Gastroesophageal sphincter (tissue), 4 donors: ENCODE results near the gene MACF1. TPM values are rescaled to one million over a fixed set of nuclear protein-coding genes. Genes with fewer than 3 reads are reported as not detected.

Experiments
- ATAC-seq: fragments of 150-250 bp; one replicate; pipeline ENCODE4 v1.9.1; 2016; ENCODE audit warnings: mild to moderate bottlenecking, moderate library complexity
- H3K27ac ChIP-seq, 4 donors: fragments of 200-600 bp; sonication (generic) in 3 of 4; 1 replicate in 3 of 4; 2 replicates in 1 of 4; pipeline ENCODE4 v1.5.1; 2016 to 2019
- H3K27me3 ChIP-seq: fragments of 200-600 bp; sonication (generic); one replicate; pipeline ENCODE4 v1.5.1; 2019
- H3K36me3 ChIP-seq, 2 donors: fragments of 200-600 bp; sonication (generic); one replicate each; pipeline ENCODE4 v1.5.1; 2019; ENCODE audit warnings: control low read depth in 1 of 2
- H3K4me1 ChIP-seq, 3 donors: fragments of 200-600 bp; sonication (generic); 1 replicate in 2 of 3; 2 replicates in 1 of 3; pipeline ENCODE4 v1.5.1; 2016 to 2019; ENCODE audit warnings: control low read depth in 2 of 3
- H3K4me3 ChIP-seq, 2 donors: fragments of 200-600 bp; sonication (generic); one replicate each; pipeline ENCODE4 v1.5.1; 2019; ENCODE audit warnings: mild to moderate bottlenecking in 1 of 2, moderate library complexity in 1 of 2
- H3K9me3 ChIP-seq, 3 donors: fragments of 200-600 bp; sonication (generic); one replicate each; pipeline ENCODE4 v1.5.1; 2017 to 2019; ENCODE audit warnings: control low read depth in 2 of 3
- CTCF ChIP-seq, 4 experiments: fragments of 200-600 bp in 2 of 4; fragments of 450-650 bp in 2 of 4; sonication (generic) in 1 of 4; IDR thresholded peaks; one replicate each; pipeline ENCODE4 v1.5.1; 2017 to 2019; ENCODE audit warnings: antibody characterized with exemption in 4 of 4, mild to moderate bottlenecking in 2 of 4, moderate library complexity in 2 of 4
- EP300 ChIP-seq: sonication (generic); formaldehyde crosslinking; IDR thresholded peaks from one replicate; pipeline ENCODE4 v1.6.1; 2017; ENCODE audit warnings: antibody characterized with exemption, mild to moderate bottlenecking
- POLR2A ChIP-seq, 2 donors: fragments of 450-650 bp; IDR thresholded peaks; one replicate each; pipeline ENCODE4 v1.6.1; 2017; ENCODE audit warnings: antibody characterized with exemption in 2 of 2, mild to moderate bottlenecking in 2 of 2, moderate library complexity in 1 of 2
- POLR2AphosphoS5 ChIP-seq: sonication (generic); formaldehyde crosslinking; IDR thresholded peaks from one replicate; pipeline ENCODE4 v1.6.1; 2017; ENCODE audit warnings: antibody characterized with exemption
- WGBS, 2 donors: methylation state at CpG; one replicate each; pipeline ENCODE4 v1.1.5; 2018; ENCODE audit warnings: low coverage in 1 of 2; 5-methylcytosine and 5-hydroxymethylcytosine counted together
- total RNA-seq, 4 donors: library from RNA; depleted of rRNA; stranded (reverse); fragments of >200 nt; gene quantifications; one replicate each; pipeline ENCODE4 v1.1.0, GENCODE V29; 2016

MACF1 gene
- total RNA-seq, 4 donors from 2014 or later, result 454 to 752 (median 541) TPM

GRCh38 chr1:39275836-39276507 is 71.5 kb downstream of the MACF1 start:
- H3K4me3 ChIP-seq, result no peak overlapping the region
- no peaks in the 10 kb centered on the region for H3K27me3 ChIP-seq
- ATAC-seq, result no peak
- TF ChIP-seq POLR2AphosphoS5 (no peak), EP300 (no peak), POLR2A (IDR thresholded peaks at IDR 0.05) (no peak), CTCF (IDR thresholded peaks at IDR 0.05) (no peak)
- H3K27ac ChIP-seq, result no peak overlapping the region
- no peaks in the 10 kb centered on the region for H3K9me3 ChIP-seq
- WGBS, 2 donors, result 61 to 73% methylated on average over 6 of the region's 6 CpGs
- H3K36me3 ChIP-seq, result no peaks in the 10 kb centered on the region
- peaks cover 6 to 82% (median 15%) of the 10 kb centered on the region in 3 donors for H3K4me1 ChIP-seq

- TF ChIP-seq POLR2A (IDR thresholded peaks at IDR 0.05) (no peak), POLR2AphosphoS5 (no peak), EP300 (no peak), CTCF (IDR thresholded peaks at IDR 0.05) (no peak)
Observed at GRCh38 chr1:39277879-39278278, 73.4 kb downstream of the MACF1 start.

GRCh38 chr1:39282537-39283216 is 78.2 kb downstream of the MACF1 start:
- WGBS, 2 donors, result 50 to 53% methylated on average over 6 to 8 of the region's 8 CpGs
- H3K27me3 ChIP-seq, result no peaks in the 10 kb centered on the region
- H3K4me1 ChIP-seq, result peaks cover 0 to 70% (median 9%) of the 10 kb centered on the region in 3 donors
- peak; percentile 68 for ATAC-seq
- no peak overlapping the region for H3K4me3 ChIP-seq
- H3K36me3 ChIP-seq, result peaks cover 0 to 53% of the 10 kb centered on the region in 2 donors
- H3K9me3 ChIP-seq, result no peaks in the 10 kb centered on the region
- peak overlapping the region; percentile 18 to 71 (median 60) for H3K27ac ChIP-seq
- no peak for TF ChIP-seq CTCF (IDR thresholded peaks at IDR 0.05)

More at GRCh38 chr1:39277879-39278278, 73.4 kb downstream of the MACF1 start:
- Histone ChIP-seq H3K36me3 (peaks cover 0 to 5% of the 10 kb centered on the region in 2 donors), H3K27me3 (no peaks in the 10 kb centered on the region), H3K4me3 (no peak overlapping the region), H3K9me3 (no peaks in the 10 kb centered on the region), H3K4me1 (peaks cover 3 to 79% (median 7%) of the 10 kb centered on the region in 3 donors), H3K27ac (no peak overlapping the region)
- no peak for ATAC-seq

- 63 to 86% methylated on average over 1 of the region's 1 CpG for WGBS, 2 donors
- Histone ChIP-seq H3K27me3 (no peaks in the 10 kb centered on the region), H3K27ac (peak overlapping the region in 1 of 4 donors; percentile 71), H3K36me3 (peaks cover 0 to 64% of the 10 kb centered on the region in 2 donors), H3K9me3 (no peaks in the 10 kb centered on the region), H3K4me3 (no peak overlapping the region), H3K4me1 (peaks cover 0 to 58% (median 9%) of the 10 kb centered on the region in 3 donors)
- ATAC-seq, result no peak
- TF ChIP-seq CTCF (IDR thresholded peaks at IDR 0.05), result no peak
- no peak for TF ChIP-seq POLR2A (IDR thresholded peaks at IDR 0.05)
- no peak for TF ChIP-seq POLR2AphosphoS5
- no peak for TF ChIP-seq EP300
Observed at GRCh38 chr1:39283858-39284257, 79.4 kb downstream of the MACF1 start.

GRCh38 chr1:39287541-39287940 is 83.0 kb downstream of the MACF1 start:
- TF ChIP-seq POLR2A (IDR thresholded peaks at IDR 0.05), result no peak
- no peak for TF ChIP-seq CTCF (IDR thresholded peaks at IDR 0.05)
- no peak for TF ChIP-seq POLR2AphosphoS5
- no peak for TF ChIP-seq EP300
- H3K4me1 ChIP-seq, result peaks cover 0 to 30% (median 6%) of the 10 kb centered on the region in 3 donors
- H3K27ac ChIP-seq, result no peak overlapping the region
- no peak for ATAC-seq
- no peaks in the 10 kb centered on the region for H3K27me3 ChIP-seq
- WGBS, 2 donors, result 82 to 100% methylated on average over 1 of the region's 1 CpG
- H3K4me3 ChIP-seq, result no peak overlapping the region
- peaks cover 0 to 94% of the 10 kb centered on the region in 2 donors for H3K36me3 ChIP-seq
- no peaks in the 10 kb centered on the region for H3K9me3 ChIP-seq
